Activated CD8-positive, alpha-beta memory T cell treated with anti-CD3 and anti-CD28 coated beads for 36 hours (primary cell): ENCODE measurements around the gene PKNOX1. TPM values are rescaled to one million over a fixed set of nuclear protein-coding genes. Genes with fewer than 3 reads are reported as not detected.
"Not testable (repeated sequence)": the region's sequence is repeated elsewhere in the genome, so short reads cannot be mapped to it uniquely, and the experiment has no call there.

Experiments
- CTCF ChIA-PET: fragments of 350-600 bp; sonication (Branson Sonifier 250); formaldehyde crosslinking; loops from one replicate; lab custom pipeline; 2021; ENCODE audit warnings: antibody characterized with exemption; lab: Charles Lee
- POLR2A ChIA-PET: fragments of 350-600 bp; sonication (Branson Sonifier 250); formaldehyde crosslinking; loops from one replicate; lab custom pipeline; 2021; ENCODE audit warnings: antibody characterized with exemption; lab: Charles Lee
- total RNA-seq, 2 experiments: library from RNA; stranded (reverse); gene quantifications; one replicate each; pipeline ENCODE4 v1.2.3, GENCODE V29; 2021

The PKNOX1 gene
- total RNA-seq, 2 experiments from 2014 or later: 21.5 to 22.2 TPM

DNA sequence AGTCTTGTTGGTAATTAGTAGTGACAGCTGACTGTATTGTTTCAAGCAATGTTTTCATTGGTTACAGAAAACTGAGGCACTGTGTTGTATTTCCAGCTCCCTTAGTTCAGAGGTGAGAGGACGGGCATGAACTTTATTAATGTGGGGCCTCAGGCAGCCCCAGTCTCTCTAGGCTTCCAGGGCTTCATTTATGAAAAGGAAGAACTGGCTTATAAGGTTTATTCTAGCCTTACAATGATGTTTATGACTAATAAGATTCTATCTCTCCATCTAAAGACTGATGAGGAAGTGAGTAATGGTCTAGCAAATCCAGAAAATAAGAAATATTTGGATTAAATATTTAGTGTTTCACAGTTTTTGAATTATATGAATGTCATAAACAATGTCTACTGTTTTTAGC is 59.7 kb downstream of the PKNOX1 start:
- POLR2A ChIA-PET: no interaction called here

DNA sequence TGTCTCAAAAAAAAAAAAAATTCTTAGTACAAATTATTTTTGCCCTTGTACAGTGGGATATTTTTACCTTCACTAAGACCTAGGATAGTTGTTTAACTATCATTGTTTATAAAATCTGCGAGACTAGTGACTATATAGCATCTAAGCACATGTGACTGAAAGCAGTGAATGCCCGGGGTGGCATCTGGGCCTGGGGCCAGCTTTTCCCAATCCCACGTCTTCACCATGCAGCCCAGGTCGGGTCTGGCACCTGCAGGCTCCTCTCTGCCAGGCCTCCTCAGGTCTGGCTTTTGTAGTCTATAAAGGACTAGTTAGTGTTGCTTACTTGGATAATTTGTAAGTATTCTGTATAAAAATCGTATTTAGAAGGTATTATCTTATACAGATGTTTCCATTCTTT is 60.5 kb downstream of the PKNOX1 start:
- CTCF ChIA-PET: no interaction called here
- POLR2A ChIA-PET: no interaction called here

More for the DNA sequence above, 59.7 kb downstream of the PKNOX1 start:
- CTCF ChIA-PET: no interaction called here

DNA sequence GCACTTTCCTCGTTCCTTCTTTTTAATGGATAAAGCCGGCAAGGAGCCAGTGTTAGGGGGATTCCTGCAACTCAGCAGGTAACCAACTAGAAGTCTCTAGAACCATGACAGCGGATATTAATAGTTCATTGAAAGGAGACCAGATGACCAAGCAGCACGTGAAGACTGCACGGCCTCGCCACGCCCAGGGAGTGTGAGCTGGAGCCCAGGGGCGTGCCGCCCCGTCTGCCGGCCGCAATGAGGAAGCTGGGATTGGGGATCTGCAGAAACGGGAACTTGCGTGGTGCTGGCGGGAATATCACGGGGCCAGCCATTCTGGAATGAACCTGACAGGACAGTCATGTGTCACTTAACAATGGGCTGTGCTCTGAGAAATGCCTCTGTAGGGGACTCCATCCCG is 62.5 kb downstream of the PKNOX1 start:
- CTCF ChIA-PET, POLR2A ChIA-PET: not testable (repeated sequence)

DNA sequence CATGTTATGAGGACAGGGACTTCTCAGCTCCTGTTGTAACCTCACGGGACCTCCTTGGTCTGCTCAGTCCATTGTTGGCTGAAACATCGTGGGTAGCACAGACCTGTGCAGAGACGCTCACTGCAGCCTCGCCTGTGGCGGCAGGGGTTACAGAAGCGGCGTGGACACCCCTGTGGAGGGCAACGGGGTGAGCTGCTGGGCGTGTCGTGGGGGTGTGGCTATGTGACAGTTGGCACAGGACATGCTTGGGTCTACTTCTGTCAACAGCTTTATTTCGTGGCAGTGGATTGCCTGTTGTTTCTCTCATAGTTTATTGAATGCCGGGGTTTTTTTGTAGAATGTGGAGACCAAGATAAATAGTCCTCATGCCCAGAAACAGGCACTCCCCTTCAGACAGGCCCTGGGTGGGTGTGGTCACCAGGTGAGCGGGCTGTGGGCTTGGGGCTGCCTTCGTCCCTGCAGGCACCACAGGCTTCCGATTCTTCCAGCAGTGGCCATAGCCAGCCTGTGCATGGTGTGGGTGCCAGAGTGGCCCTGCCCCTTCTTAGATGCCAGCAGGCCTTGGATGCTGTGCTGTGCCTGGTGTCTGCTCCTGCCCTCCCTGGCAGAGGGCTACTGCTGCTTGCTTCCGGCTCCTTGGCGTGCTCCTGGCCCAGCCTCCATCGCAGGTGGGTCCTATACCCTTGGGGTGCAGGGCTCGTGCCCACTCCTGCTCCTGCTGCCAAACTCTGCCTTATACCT is 63.7 kb downstream of the PKNOX1 start:
- CTCF ChIA-PET, POLR2A ChIA-PET: not testable (repeated sequence)

DNA sequence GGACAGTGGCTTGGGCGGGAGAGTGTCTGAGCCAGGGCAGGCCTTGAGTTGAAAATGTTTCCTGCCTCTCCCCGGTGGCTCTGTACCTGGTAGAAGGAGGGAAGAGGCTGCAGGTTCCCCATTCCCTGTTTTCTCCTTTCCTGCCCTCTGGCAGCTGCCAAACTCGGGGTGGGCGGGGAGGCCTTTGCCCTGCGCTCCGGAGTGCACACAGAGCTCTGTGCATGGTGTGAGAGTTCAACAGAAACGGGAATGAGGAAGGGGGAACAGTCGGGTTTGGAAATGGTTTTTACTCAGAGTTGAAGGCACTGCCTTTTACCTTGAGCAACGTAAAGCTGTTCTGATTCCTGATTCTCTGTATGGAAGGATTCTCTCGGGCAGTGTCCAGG is 64.3 kb downstream of the PKNOX1 start:
- POLR2A ChIA-PET, CTCF ChIA-PET: not testable (repeated sequence)

DNA sequence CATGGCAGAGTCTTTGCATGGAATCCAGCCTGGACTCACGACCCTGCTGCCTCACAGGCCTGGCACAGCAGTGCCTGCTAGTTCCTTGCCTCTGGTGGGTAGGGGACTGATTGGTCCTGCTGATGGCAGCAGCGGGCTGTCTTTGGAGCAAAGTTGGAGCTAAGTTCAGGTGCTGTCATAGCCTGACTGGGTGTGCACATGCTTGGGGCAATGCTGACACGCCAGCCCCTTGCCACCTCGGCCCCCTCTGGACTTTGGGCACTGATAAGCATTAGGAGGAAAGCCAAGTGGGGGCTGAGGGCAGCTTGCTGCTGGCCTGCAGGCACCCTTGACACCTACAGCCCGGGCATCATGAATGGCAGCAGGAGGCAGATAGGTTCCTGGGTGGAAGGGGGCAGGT is 67.8 kb downstream of the PKNOX1 start:
- POLR2A ChIA-PET, CTCF ChIA-PET: not testable (repeated sequence)

DNA sequence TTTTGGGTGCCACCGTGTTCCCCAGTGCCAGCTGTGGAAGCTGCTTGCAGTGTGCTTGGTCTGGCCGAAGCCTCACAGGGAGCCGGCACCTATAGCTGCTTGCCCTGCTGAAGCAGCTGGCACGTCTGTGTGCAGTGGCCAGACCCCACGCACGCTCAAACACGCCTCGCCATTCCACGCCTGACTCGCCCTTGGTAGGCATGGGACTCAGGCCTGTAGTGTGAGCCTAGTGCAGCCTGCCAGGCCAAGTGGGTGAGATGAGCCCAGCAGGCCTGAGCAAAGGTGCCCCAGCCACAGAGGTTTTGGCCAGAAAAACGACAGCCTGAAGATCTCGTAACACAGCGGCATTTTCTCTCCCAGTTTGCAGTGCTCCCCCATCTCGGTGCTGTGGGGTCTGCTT is 68.9 kb downstream of the PKNOX1 start:
- POLR2A ChIA-PET: not testable (repeated sequence)

DNA sequence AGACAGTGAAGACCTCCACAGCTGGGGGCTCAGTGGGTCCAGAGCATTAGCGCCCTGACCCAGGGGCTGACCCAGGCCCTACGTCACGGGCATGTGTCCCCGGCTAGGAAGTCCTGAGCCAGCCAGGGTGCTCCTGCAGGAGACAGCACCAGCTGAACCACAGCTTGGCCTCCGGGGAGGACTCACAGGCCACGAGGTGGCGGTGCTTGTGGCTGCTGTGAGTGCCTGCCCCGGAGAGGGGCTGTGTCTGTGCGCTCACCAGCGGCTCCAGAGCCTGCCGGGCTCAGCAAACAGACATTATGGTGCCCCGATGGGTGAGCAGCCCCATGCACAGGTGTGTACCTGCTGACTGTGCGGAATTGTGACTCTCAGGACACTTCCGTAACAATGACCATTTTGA is 70.2 kb downstream of the PKNOX1 start:
- POLR2A ChIA-PET, CTCF ChIA-PET: not testable (repeated sequence)

More for the DNA sequence above, 68.9 kb downstream of the PKNOX1 start:
- CTCF ChIA-PET: not testable (repeated sequence)

DNA sequence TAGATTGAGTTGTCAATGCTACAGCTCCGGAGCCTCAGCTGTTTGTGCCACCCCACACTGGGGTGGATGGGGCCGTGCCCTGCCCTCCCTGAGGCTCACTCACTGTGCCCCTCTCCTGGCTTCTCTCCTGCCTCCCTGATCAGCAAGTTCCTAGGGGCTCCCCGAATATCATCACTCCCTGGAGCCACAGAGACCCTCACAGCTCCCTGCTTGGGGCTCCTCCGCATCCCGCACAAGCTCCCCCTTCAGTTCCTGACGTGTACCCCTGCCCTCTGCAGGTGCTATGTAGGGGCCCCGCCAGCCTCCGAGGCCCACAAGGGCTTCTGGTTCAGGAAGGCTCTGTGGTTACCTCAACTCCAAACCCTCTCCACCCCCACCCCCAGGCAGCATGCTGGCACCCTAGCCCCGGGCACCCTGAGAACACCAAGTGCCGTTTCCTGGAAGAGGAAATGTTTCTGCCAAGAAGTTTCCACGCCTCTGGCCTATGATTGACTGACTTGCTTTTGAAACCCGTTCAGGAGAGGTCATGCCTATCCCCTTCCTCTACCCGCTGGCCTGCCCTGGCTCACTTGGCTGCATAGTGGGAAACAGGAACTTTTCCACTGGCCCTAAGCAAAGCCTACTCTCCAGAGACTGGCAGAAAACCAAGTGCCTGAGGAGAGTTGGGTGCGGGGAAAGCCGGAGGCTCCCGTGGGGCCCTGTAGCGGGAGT is 71.0 kb downstream of the PKNOX1 start:
- POLR2A ChIA-PET, CTCF ChIA-PET: not testable (repeated sequence)

DNA sequence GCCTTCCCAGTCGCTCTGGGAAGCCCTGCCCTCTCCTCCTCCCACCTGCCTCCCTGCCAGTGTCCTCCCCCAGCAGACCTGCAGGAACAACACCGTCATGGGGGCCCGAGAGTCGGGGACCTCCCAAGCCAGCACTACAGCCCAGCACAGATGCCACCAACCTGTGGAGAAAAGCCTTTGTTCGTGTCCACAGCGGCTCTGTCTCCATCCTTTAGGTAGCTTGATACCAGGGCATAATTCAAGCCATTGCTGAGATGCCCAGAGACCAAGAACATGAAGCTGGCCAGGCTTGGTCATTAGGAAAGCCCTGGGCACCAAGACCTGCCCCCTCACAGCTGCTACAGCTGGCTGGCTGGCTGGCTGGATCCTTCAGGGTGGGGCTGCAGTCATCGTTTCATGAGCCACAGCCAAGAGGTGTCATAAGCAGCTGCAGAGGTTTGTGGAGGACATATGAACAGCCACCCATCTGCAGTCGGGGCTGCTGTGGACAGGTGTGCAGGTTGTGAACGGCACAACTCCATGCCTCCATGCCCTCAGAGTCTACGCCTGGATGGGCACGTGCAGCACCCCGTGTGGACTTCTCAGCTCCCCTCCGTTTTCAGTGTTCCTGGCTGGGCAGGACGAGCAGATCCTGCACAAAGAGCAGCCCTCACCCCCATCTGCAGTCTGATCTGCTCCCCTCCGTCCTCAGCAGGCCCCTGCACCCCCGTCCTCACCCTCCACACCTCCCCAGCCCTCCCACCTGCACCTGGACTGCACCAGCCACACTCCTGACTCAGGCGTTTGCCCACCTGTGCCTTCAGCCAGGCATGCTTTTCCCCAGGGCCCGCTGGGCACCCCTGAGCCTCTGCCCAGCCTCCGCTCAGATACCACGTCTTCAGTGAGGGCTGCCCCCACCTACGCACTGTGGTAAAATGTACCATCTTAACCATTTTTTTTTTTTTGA is 71.8 kb downstream of the PKNOX1 start:
- POLR2A ChIA-PET, CTCF ChIA-PET: not testable (repeated sequence)

DNA sequence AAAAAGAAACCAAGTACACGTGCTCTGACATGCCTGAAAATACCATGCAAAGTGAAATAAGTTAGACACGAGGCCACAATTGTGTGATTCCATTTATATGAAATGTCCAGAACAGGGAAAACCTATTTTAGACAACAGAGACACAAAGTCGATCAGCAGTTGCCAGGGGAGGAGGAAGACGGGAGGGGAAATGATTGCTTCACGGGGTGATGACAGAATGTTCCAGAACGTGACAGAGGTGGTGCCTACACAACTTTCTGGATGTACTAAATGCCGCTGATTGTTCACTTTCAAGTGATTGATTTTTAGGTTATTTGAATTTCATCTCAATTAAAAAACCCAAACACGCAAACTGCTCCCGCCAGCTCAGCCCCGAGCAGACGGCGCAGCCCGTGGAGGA is 78.8 kb downstream of the PKNOX1 start:
- CTCF ChIA-PET, POLR2A ChIA-PET: not testable (repeated sequence)

DNA sequence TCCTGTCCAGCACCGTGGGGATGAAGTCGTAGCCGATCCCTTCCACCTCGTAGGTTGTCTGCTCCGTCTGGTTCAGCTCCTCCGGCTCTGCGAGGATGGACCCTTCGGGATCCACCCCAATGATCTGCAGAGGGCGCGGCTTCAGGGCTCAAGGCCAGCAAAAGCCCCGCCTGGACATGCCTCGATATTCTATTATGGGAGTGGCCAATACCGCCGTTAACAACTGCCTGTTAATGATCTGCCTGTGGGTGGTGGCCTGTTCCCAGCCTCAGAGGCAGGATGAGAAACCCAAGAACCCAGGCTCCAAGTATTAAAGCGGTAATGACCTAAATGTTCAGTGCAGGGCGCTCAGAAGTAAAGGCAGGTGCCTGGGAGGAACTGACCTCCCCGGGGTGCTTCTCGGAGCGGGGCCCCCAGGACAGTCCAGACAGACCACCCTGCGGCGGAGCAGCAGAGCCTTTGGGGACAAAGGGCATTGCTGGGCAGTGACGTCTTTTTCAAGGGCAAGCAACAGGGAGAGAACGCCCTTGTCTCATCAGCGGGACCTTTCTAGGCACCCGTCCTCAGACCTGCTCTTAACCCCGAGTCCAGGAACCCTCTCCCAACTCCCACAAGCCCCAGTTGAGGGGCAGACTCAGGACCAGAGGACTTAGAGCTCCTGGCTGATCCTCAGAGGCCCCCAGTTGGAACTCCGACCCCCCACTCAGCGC is 88.7 kb downstream of the PKNOX1 start:
- CTCF ChIA-PET, POLR2A ChIA-PET: not testable (repeated sequence)

DNA sequence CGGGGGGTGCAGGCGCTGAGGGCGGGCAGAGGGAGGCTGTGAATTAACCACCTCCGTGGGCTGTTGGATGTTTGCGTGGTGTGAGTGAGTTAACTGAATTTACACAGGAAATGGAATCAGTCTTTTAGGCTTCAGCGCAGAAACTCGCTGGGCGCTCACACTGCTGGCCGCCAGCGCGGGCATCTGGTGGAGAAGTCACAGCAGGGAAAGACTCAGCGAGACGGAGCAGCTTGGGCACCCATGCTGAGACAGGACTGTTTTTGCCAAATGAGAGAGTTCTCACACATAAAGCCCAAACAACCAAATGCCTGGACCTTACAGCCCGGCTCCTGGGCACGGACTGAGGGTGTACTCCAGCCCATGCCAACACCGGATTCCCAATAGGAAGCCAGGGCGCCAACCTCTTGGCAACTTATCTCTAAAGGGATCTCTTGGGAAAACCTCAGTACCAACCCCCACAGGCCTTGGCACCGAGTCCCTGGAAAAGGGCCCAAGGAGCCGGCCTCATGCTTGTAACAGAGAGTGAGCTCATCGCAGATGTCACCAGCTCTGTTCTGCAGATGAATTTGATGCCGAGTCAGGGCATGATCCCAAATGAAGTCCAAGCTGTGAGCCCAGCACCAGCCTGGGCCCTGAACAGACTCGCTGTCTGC is 90.0 kb downstream of the PKNOX1 start:
- POLR2A ChIA-PET, CTCF ChIA-PET: not testable (repeated sequence)

DNA sequence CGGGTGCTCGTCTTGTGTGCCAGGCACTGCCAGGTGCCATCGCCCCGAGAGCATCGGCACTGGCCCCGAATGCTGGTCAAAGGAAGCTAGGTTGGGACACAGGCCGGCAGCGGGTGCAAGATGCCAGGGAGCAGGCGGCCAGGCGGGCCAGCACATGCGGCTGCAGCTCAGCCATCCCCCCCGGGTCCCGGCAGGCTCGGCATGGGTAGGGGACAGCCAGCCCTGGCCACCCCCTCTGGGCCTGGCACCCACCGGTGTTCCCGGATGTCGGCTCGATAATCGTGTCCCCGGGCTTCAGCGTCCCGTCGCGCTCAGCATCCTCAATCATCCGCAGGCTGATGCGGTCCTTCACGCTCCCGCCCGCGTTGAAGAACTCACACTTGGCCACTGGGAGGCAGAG is 91.6 kb downstream of the PKNOX1 start:
- POLR2A ChIA-PET, CTCF ChIA-PET: not testable (repeated sequence)

DNA sequence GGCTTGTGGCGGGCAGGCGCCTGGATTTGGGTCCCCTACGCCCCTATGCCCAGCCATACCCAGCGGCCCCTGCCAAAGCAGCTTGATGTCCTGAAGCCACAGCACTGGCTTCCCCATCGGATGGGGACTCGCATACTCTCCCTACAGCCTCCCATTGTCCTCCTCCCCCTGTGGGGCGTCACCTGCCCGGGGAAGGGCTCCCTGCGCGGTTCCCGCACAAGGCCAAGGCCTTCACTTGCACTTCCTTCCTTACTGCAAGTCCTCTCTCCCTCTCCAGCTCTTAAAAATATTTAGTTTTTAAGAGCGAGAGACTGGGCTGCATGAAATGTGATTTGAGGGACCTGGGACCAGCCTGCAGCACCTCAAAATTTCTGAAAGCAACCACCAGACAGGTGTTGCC is 92.3 kb downstream of the PKNOX1 start:
- POLR2A ChIA-PET, CTCF ChIA-PET: not testable (repeated sequence)

DNA sequence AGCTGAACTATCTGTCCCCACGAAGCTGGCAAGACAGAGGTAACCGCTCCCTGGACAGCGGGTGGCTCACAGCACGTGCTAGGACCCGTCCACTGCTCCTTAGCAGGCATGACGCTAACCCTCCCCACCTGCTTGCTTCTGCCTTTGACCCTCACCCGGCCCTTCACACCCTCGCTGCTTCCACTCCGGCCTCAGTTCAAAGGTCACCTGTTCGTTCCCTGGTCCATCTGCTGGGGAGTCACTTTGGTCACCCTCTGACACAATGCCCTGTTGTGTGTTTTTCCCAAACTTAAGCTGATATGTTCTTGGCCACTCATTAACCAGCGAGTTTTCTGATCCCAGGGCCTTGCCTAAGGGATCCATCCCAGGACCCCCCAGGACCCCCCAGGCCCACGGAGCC is 93.7 kb downstream of the PKNOX1 start:
- CTCF ChIA-PET, POLR2A ChIA-PET: not testable (repeated sequence)

DNA sequence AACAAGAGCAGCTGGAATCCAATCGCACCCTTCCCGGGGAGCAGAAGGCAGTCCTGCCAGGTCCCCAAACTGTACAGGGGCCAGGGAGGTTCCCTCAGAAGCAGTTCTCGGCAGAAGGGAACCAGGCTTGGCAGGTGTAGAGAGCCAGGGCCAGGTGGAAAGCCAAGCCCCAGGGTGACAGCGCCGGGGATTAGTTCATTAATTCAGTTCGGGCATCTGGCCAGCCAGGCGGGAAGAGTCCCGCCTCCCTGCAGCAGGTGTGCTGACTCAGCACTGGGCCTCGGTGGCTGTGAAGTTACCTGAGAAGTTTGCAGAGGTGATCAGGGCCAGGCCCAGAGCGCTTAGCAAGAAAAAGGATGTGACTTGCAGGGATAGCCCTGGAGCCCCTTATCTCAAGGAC is 95.3 kb downstream of the PKNOX1 start:
- CTCF ChIA-PET, POLR2A ChIA-PET: not testable (repeated sequence)

DNA sequence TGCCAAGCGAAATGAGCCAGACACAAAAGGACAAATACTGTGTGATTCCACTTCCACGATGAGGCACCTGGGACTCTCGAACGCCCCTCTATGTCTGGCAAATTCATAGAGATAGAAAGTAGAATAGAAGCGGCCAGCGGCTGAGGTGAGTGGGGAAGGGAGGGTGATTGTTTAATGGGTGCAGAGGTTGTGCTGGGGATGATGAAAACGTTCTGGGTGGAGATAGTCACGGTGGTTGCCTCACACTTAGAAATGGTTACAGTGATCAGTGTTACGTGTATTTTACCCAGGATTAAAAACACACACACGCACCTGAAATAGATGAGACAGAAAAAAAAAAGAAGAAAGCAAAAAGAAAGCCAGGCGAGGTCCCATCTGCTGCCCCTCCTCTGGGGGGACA is 98.4 kb downstream of the PKNOX1 start:
- CTCF ChIA-PET, POLR2A ChIA-PET: not testable (repeated sequence)
